Panc1 (cell line): Measurements from ENCODE around the gene XRCC2.

Experiments used
- TF ChIP-seq, protein P1 (sequence below): fragments of 450-650 bp; IDR thresholded peaks from 2 replicates; pipeline ENCODE4 v1.5.1; 2017; ENCODE audit warnings: mild to moderate bottlenecking
- TF ChIP-seq, protein P2 (sequence below), 2 experiments: IDR thresholded peaks; 2 replicates each; pipeline ENCODE4 v1.6.1; 2011 to 2012; ENCODE audit warnings: low read depth in 2 of 2, control low read depth in 1 of 2, low read length in 1 of 2, mild to moderate bottlenecking in 1 of 2, moderate library complexity in 1 of 2; ENCODE audit not compliant: insufficient read depth in 1 of 2

- TF ChIP-seq, protein P1, sequence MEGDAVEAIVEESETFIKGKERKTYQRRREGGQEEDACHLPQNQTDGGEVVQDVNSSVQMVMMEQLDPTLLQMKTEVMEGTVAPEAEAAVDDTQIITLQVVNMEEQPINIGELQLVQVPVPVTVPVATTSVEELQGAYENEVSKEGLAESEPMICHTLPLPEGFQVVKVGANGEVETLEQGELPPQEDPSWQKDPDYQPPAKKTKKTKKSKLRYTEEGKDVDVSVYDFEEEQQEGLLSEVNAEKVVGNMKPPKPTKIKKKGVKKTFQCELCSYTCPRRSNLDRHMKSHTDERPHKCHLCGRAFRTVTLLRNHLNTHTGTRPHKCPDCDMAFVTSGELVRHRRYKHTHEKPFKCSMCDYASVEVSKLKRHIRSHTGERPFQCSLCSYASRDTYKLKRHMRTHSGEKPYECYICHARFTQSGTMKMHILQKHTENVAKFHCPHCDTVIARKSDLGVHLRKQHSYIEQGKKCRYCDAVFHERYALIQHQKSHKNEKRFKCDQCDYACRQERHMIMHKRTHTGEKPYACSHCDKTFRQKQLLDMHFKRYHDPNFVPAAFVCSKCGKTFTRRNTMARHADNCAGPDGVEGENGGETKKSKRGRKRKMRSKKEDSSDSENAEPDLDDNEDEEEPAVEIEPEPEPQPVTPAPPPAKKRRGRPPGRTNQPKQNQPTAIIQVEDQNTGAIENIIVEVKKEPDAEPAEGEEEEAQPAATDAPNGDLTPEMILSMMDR, result no peak
- TF ChIP-seq, protein P2, sequence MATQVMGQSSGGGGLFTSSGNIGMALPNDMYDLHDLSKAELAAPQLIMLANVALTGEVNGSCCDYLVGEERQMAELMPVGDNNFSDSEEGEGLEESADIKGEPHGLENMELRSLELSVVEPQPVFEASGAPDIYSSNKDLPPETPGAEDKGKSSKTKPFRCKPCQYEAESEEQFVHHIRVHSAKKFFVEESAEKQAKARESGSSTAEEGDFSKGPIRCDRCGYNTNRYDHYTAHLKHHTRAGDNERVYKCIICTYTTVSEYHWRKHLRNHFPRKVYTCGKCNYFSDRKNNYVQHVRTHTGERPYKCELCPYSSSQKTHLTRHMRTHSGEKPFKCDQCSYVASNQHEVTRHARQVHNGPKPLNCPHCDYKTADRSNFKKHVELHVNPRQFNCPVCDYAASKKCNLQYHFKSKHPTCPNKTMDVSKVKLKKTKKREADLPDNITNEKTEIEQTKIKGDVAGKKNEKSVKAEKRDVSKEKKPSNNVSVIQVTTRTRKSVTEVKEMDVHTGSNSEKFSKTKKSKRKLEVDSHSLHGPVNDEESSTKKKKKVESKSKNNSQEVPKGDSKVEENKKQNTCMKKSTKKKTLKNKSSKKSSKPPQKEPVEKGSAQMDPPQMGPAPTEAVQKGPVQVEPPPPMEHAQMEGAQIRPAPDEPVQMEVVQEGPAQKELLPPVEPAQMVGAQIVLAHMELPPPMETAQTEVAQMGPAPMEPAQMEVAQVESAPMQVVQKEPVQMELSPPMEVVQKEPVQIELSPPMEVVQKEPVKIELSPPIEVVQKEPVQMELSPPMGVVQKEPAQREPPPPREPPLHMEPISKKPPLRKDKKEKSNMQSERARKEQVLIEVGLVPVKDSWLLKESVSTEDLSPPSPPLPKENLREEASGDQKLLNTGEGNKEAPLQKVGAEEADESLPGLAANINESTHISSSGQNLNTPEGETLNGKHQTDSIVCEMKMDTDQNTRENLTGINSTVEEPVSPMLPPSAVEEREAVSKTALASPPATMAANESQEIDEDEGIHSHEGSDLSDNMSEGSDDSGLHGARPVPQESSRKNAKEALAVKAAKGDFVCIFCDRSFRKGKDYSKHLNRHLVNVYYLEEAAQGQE (IDR thresholded peaks at IDR 0.05; ENCODE audit: insufficient read depth in 1 of 2, low read depth in 2 of 2, low read length in 1 of 2), result no peak
Measured at GRCh38 chr7:152608208-152608607, 67.7 kb downstream of the XRCC2 start.
